ENCODE data around the gene FYTTD1.
"Not testable (repeated sequence)": the region's sequence is repeated elsewhere in the genome, so short reads cannot be mapped to it uniquely, and the experiment has no call there.

FYTTD1 gene

GRCh38 chr3:197720694-197721093 lies 29.0 kb upstream of the FYTTD1 start:
- Histone ChIP-seq H3K27me3 (ENCODE audit: control insufficient read depth, insufficient read depth, low read length, poor library complexity, severe bottlenecking) (no peaks in the 10 kb centered on the region), H3K9me3 (ENCODE audit: control insufficient read depth, low read length) (no peaks in the 10 kb centered on the region), H3K36me3 (ENCODE audit: control insufficient read depth, insufficient read depth, low read length) (no peaks in the 10 kb centered on the region), H3K4me1 (ENCODE audit: control insufficient read depth, insufficient read depth, low read length) (no peaks in the 10 kb centered on the region), H3K4me3 (ENCODE audit: insufficient read depth, low read depth, low read length) (no peak overlapping the region), H3K27ac (ENCODE audit: insufficient read depth, low read depth, low read length, poor library complexity, severe bottlenecking) (no peak overlapping the region)
- 96 to 97% methylated on average over 10 of the region's 10 CpGs for WGBS, 2 experiments

- no peaks in the 10 kb centered on the region for H3K4me1 ChIP-seq (ENCODE audit: control insufficient read depth, insufficient read depth, low read length)
- no peak overlapping the region for H3K27ac ChIP-seq (ENCODE audit: insufficient read depth, low read depth, low read length, poor library complexity, severe bottlenecking)
- no peak overlapping the region for H3K4me3 ChIP-seq (ENCODE audit: insufficient read depth, low read depth, low read length)
- no peaks in the 10 kb centered on the region for H3K36me3 ChIP-seq (ENCODE audit: control insufficient read depth, insufficient read depth, low read length)
- no peaks in the 10 kb centered on the region for H3K9me3 ChIP-seq (ENCODE audit: control insufficient read depth, low read length)
- H3K27me3 ChIP-seq (ENCODE audit: control insufficient read depth, insufficient read depth, low read length, poor library complexity, severe bottlenecking), result no peaks in the 10 kb centered on the region
- 92% methylated on average over 2 of the region's 2 CpGs; no CpG with 5 or more reads in 1 of the 2 experiments for WGBS, 2 experiments
Measured at GRCh38 chr3:197722734-197723133, 26.9 kb upstream of the FYTTD1 start.

- H3K27ac ChIP-seq (ENCODE audit: insufficient read depth, low read depth, low read length, poor library complexity, severe bottlenecking); H3K27me3 ChIP-seq (ENCODE audit: control insufficient read depth, insufficient read depth, low read length, poor library complexity, severe bottlenecking); H3K4me3 ChIP-seq (ENCODE audit: insufficient read depth, low read depth, low read length); H3K4me1 ChIP-seq (ENCODE audit: control insufficient read depth, insufficient read depth, low read length); H3K36me3 ChIP-seq (ENCODE audit: control insufficient read depth, insufficient read depth, low read length); H3K9me3 ChIP-seq (ENCODE audit: control insufficient read depth, low read length): not testable (repeated sequence)
- WGBS, 2 experiments, result 90 to 91% methylated on average over 3 of the region's 3 CpGs
Measured at GRCh38 chr3:197727878-197728277, 21.8 kb upstream of the FYTTD1 start.

GRCh38 chr3:197728487-197728886 lies 21.2 kb upstream of the FYTTD1 start:
- no peaks in the 10 kb centered on the region for H3K27me3 ChIP-seq (ENCODE audit: control insufficient read depth, insufficient read depth, low read length, poor library complexity, severe bottlenecking)
- no peaks in the 10 kb centered on the region for H3K36me3 ChIP-seq (ENCODE audit: control insufficient read depth, insufficient read depth, low read length)
- no peaks in the 10 kb centered on the region for H3K9me3 ChIP-seq (ENCODE audit: control insufficient read depth, low read length)
- WGBS, 2 experiments, result 92 to 96% methylated on average over 8 of the region's 8 CpGs
- no peaks in the 10 kb centered on the region for H3K4me1 ChIP-seq (ENCODE audit: control insufficient read depth, insufficient read depth, low read length)
- no peak overlapping the region for H3K4me3 ChIP-seq (ENCODE audit: insufficient read depth, low read depth, low read length)
- no peak overlapping the region for H3K27ac ChIP-seq (ENCODE audit: insufficient read depth, low read depth, low read length, poor library complexity, severe bottlenecking)

- Histone ChIP-seq H3K27me3 (ENCODE audit: control insufficient read depth, insufficient read depth, low read length, poor library complexity, severe bottlenecking) (no peaks in the 10 kb centered on the region), H3K36me3 (ENCODE audit: control insufficient read depth, insufficient read depth, low read length) (no peaks in the 10 kb centered on the region), H3K27ac (ENCODE audit: insufficient read depth, low read depth, low read length, poor library complexity, severe bottlenecking) (no peak overlapping the region), H3K9me3 (ENCODE audit: control insufficient read depth, low read length) (no peaks in the 10 kb centered on the region), H3K4me1 (ENCODE audit: control insufficient read depth, insufficient read depth, low read length) (no peaks in the 10 kb centered on the region), H3K4me3 (ENCODE audit: insufficient read depth, low read depth, low read length) (no peak overlapping the region)
- WGBS, 2 experiments, result 81 to 100% methylated on average over 2 of the region's 2 CpGs
Measured at GRCh38 chr3:197730200-197730599, 19.5 kb upstream of the FYTTD1 start.

GRCh38 chr3:197730770-197731169 lies 18.9 kb upstream of the FYTTD1 start:
- not testable (repeated sequence) for H3K4me1 ChIP-seq (ENCODE audit: control insufficient read depth, insufficient read depth, low read length); H3K27me3 ChIP-seq (ENCODE audit: control insufficient read depth, insufficient read depth, low read length, poor library complexity, severe bottlenecking); H3K4me3 ChIP-seq (ENCODE audit: insufficient read depth, low read depth, low read length); H3K27ac ChIP-seq (ENCODE audit: insufficient read depth, low read depth, low read length, poor library complexity, severe bottlenecking); H3K9me3 ChIP-seq (ENCODE audit: control insufficient read depth, low read length); H3K36me3 ChIP-seq (ENCODE audit: control insufficient read depth, insufficient read depth, low read length)
- WGBS, 2 experiments, result no CpG with 5 or more reads among the region's 5 CpGs

- H3K4me1 ChIP-seq (ENCODE audit: control insufficient read depth, insufficient read depth, low read length); H3K27ac ChIP-seq (ENCODE audit: insufficient read depth, low read depth, low read length, poor library complexity, severe bottlenecking); H3K27me3 ChIP-seq (ENCODE audit: control insufficient read depth, insufficient read depth, low read length, poor library complexity, severe bottlenecking); H3K9me3 ChIP-seq (ENCODE audit: control insufficient read depth, low read length); H3K36me3 ChIP-seq (ENCODE audit: control insufficient read depth, insufficient read depth, low read length); H3K4me3 ChIP-seq (ENCODE audit: insufficient read depth, low read depth, low read length): not testable (repeated sequence)
- 92 to 96% methylated on average over 10 to 24 of the region's 27 CpGs for WGBS, 2 experiments
Measured at GRCh38 chr3:197731483-197731882, 18.2 kb upstream of the FYTTD1 start.

GRCh38 chr3:197733042-197733441 lies 16.6 kb upstream of the FYTTD1 start:
- peaks cover 2% of the 10 kb centered on the region for H3K4me1 ChIP-seq (ENCODE audit: control insufficient read depth, insufficient read depth, low read length)
- H3K4me3 ChIP-seq (ENCODE audit: insufficient read depth, low read depth, low read length), result no peak overlapping the region
- no peaks in the 10 kb centered on the region for H3K27me3 ChIP-seq (ENCODE audit: control insufficient read depth, insufficient read depth, low read length, poor library complexity, severe bottlenecking)
- no peaks in the 10 kb centered on the region for H3K36me3 ChIP-seq (ENCODE audit: control insufficient read depth, insufficient read depth, low read length)
- WGBS, 2 experiments, result 95 to 96% methylated on average over 4 of the region's 4 CpGs
- H3K9me3 ChIP-seq (ENCODE audit: control insufficient read depth, low read length), result no peaks in the 10 kb centered on the region
- no peak overlapping the region for H3K27ac ChIP-seq (ENCODE audit: insufficient read depth, low read depth, low read length, poor library complexity, severe bottlenecking)

GRCh38 chr3:197734667-197735318 lies 14.9 kb upstream of the FYTTD1 start:
- Histone ChIP-seq H3K4me1 (ENCODE audit: control insufficient read depth, insufficient read depth, low read length) (peaks cover 2% of the 10 kb centered on the region), H3K27ac (ENCODE audit: insufficient read depth, low read depth, low read length, poor library complexity, severe bottlenecking) (no peak overlapping the region), H3K9me3 (ENCODE audit: control insufficient read depth, low read length) (no peaks in the 10 kb centered on the region), H3K4me3 (ENCODE audit: insufficient read depth, low read depth, low read length) (no peak overlapping the region), H3K27me3 (ENCODE audit: control insufficient read depth, insufficient read depth, low read length, poor library complexity, severe bottlenecking) (no peaks in the 10 kb centered on the region), H3K36me3 (ENCODE audit: control insufficient read depth, insufficient read depth, low read length) (no peaks in the 10 kb centered on the region)
- 94 to 95% methylated on average over 7 of the region's 7 CpGs for WGBS, 2 experiments

- 3 to 4% methylated on average over 17 of the region's 17 CpGs for WGBS, 2 experiments
- H3K4me3 ChIP-seq (ENCODE audit: insufficient read depth, low read depth, low read length), result peak overlapping the region; percentile 83
- no peaks in the 10 kb centered on the region for H3K36me3 ChIP-seq (ENCODE audit: control insufficient read depth, insufficient read depth, low read length)
- no peak overlapping the region for H3K27ac ChIP-seq (ENCODE audit: insufficient read depth, low read depth, low read length, poor library complexity, severe bottlenecking)
- H3K27me3 ChIP-seq (ENCODE audit: control insufficient read depth, insufficient read depth, low read length, poor library complexity, severe bottlenecking), result no peaks in the 10 kb centered on the region
- H3K4me1 ChIP-seq (ENCODE audit: control insufficient read depth, insufficient read depth, low read length), result peaks cover 2% of the 10 kb centered on the region
- H3K9me3 ChIP-seq (ENCODE audit: control insufficient read depth, low read length), result no peaks in the 10 kb centered on the region
Measured at GRCh38 chr3:197736010-197736490, 13.6 kb upstream of the FYTTD1 start.
